ENCODE results near the gene MED12.

Gene MED12

DNA sequence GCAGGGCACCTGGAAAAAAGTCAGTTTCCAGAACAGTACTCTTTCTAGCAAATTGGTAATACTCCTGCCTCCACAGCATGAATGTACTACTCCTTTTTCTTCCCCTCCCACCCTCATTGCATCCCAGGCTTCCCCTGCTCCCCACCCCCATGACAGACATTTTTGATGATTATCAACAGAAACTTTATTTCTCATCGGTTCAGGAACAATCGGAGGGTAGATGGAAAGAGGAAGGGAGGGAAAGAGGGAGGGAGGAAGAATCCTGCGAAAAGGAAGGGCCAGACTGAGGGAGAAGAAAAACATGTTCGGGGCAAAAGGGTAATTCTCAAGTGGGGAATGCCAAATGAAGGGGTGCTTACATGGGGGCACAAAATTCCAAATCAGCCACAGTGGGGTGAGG lies 11.2 kb upstream of the MED12 start:
- no peak for DNase-seq (ENCODE audit: low read depth in 2 of 2)

DNA sequence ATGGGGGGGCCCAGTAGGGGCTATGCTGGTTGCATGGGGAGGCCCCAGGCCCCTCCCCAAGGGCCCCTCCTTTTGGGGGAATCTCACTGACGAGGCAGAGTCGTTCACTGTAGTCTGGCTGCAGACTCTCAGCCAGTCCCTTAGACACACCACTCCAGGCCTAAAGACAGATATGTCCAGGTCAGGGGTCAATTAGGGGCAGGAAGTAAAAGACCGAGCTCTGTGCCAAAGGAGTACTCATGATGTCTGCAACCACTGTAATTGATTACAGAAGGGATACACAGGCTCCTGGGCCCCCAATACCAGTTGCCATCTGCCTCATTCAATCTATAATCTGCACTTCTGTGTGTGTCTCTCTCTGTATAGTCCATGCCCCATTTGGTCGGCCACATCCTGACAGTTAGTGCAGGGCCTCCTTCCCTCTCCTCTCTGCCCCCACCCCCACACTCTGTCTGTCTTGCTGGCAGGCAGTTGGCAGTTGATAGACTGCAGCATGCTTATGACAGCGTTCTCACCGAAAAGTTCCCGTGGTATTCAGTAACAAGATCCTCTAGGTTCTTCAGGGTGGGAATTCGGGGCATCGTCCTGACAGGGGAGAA lies 10.5 kb upstream of the MED12 start:
- no peak for DNase-seq (ENCODE audit: low read depth in 2 of 2)

DNA sequence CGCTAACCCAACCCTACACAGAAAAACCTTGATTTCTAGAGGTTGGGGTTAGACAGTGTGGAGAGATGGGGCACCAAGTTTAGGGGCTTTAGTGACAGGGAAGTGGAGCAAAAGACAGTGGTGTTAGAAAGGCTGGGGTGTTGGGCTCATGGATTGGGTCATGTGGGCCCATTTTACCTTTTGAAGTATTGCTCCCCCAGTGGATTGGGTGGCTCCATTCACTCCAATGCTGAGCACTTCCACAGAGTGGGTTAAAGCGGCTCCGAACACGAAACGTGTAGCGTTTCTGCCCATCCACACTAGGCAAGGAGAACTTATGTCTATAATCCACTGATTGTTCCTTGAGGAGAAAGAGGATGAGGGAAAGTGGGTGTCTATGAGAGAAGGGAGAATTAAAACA lies 9.3 kb upstream of the MED12 start:
- no peak for DNase-seq (ENCODE audit: low read depth in 2 of 2)

DNA sequence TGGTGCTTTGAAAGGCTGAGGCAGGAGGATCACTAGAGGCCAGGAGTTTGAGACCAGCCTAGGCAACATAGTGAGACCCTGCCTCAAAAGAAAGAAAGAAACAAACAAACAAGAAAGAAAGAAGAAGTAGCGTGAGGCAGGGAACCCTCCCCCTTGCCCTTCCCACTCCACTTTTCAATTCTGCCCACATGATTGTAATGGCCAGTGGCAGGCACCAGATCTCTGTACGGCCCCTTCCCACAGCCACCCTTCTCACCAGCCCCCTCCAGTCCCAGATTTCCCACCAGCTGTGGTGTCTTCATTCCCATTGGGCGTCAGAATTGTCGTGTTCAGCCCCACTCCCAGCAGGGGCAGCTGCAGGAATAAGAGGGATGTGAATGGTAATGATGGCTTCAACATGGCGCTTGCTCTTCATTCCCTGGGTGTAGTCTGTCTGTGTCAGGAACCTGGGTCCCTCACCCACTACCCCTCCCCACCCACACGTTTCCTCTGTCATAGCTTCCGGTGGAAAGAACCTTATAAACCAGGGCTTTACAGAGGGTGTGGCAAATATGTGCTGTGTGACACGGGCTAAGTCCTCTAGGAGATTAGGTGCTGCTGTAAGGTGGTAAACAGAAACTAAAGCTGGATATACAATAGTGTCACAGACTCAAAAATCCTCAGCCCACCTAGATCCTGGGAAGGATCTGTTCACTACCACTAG lies 7.1 kb upstream of the MED12 start, which contains the start of gene IL2RG:
TSS of gene IL2RG (minus strand) at position 437 of the 703 bp plus-strand sequence. CDS start at position 399, 38 bp downstream.
- DNase-seq (ENCODE audit: low read depth in 2 of 2) = peak; percentile 50 to 54

DNA sequence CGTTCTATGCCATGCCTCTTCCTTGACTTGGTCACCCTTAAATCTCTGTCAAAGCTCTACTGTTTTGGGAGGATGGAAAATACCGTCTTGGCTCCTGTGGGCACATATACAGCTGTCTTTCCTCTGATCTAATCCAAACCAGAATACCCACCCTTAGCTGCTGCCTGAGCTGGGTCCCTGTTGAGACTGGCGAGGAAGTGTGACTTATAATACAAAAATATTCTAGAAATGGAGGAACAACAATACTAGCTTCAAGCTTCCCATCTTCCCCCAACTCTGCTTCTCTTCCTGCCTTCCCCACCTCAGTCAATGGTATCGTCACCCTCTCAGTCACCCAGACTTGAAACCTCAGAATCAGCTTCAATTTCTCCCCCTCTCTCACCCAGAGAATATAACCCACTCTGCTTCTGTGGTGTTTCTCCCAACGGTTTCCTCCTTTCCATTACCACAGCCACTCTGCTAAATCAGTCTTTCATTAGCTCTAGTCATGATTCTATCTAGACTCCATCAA lies 6.4 kb upstream of the MED12 start:
- DNase-seq (ENCODE audit: low read depth in 2 of 2) = no peak

DNA sequence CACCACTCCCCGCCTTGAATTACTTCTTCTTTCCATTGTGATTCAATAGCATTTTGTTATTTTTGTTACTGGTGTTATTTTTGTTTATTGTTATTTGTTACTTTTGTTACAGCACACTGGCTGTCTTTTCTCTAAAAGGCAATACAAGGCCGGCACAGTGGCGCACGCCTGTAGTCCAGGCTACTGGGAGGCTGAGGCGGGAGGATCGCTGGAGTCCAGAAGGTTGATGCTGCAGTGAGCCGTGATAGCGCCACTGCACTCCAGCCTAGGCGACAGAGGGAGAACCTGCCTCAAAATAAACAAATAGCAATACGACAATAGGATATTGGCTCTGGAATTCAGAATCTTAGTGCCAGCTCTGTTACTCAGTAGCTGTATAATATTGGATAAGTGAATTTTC lies 1.0 kb upstream of the MED12 start:
- DNase-seq (ENCODE audit: low read depth in 2 of 2) = no peak

DNA sequence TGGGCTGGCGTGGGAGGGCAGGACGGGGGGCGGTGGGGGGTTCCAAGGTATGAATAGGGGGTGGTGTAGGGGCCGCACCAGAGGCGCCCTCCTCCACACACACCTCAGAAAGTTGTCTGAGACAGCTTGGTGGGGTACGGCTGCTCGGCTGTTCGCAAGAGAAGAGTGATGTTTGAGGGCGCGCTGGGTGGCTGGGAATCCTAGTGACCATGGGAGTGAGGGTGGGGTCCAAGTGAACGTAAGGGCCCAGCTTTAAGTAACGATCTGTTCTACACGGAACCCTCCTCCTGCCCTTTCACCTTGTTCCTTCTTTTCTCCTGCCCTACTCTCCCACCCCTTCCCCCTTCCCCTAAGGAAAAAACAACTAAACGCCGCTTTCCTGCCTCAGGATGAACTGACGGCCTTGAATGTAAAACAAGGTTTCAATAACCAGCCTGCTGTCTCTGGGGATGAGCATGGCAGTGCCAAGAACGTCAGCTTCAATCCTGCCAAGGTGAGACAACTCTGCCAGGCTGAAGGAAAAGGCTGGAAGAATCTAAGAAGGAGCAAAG lies 664 bp downstream of the MED12 start:
- no peak for DNase-seq (ENCODE audit: low read depth in 2 of 2)

DNA sequence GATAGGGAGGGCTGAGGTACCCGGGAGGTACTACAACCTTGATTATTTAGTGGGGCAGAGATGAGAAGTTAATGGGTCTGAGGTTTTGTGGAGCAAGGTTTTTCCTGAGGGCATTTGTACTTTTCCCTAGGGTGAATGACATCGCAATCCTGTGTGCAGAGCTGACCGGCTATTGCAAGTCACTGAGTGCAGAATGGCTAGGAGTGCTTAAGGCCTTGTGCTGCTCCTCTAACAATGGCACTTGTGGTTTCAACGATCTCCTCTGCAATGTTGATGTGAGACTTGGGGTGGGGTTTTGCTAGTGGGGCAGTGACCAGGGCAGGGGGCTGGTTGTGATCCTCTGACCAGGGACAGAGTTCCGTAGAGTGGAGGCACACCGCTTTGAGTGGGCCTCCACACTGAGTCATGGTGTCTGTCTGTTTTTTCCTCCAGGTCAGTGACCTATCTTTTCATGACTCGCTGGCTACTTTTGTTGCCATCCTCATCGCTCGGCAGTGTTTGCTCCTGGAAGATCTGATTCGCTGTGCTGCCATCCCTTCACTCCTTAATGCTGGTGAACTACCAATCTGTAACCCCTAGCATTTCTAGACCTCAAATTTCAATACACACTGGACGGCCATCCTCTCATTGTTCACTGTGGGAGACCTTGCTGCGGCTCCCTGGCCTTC lies 9.9 kb downstream of the MED12 start:
- no peak for DNase-seq (ENCODE audit: low read depth in 2 of 2)

DNA sequence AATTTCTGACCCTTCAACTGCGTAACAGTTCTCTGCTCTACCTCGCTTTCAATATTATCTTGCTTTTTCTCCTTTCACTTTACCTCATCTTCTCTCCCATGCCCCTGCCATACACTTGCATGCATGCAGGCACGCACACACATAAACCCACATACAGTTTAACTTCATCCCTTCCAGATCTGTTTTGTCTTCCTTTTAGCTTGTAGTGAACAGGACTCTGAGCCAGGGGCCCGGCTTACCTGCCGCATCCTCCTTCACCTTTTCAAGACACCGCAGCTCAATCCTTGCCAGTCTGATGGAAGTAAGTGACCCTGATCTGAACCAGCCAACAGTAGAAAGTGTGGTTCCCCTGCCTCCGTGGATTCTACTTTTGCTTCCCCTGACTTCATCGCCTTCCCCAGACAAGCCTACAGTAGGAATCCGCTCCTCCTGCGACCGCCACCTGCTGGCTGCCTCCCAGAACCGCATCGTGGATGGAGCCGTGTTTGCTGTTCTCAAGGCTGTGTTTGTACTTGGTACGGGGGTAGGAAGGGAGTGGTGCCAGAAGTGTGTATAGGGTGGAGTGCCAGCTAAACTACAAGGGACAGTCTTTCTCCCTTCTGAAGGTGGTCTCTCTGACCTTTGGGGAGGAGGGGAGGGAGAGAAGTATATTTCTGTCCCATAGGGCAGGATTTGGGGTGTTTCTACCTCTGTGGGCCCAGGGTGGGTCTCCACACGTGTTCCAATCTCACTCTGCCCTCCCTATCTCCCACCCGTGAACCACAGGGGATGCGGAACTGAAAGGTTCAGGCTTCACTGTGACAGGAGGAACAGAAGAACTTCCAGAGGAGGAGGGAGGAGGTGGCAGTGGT lies 10.7 kb downstream of the MED12 start:
- DNase-seq (ENCODE audit: low read depth in 2 of 2) = peak; percentile 42 to 57

DNA sequence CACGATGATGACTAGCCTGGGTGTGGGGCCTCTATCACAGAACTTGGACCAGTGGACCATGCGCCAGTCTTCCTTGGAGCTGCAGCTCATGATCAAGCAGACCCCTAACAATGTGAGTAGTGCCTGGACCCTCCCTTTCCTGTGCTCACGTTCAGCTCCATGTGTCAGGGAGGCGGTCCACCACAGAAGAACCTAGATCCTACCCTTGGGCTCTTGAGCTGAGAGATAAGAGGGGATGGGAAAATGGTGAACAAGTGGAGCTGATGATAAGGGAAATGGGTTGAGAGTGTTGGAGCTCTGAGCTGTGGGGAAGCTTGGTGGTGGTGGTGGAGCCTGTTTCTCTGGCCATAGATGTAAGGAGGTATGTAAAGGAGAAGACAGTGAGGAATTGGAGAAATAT lies 13.1 kb downstream of the MED12 start:
- no peak for DNase-seq (ENCODE audit: low read depth in 2 of 2)

DNA sequence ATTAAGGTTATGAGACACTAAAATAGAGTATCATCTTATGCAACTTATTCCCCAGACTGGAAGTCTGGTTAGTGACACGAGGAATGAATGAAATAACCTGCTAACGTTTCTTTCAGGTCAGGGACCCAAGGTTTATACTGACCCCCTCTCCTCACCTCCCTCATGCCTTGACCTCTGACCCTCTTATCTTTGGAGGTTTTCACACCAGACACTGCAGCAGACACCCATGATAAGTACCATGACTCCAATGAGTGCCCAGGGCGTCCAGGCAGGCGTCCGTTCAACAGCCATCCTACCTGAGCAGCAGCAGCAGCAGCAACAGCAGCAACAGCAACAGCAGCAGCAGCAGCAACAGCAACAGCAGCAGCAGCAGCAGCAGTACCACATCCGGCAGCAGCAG lies 22.0 kb downstream of the MED12 start:
- no peak for DNase-seq (ENCODE audit: low read depth in 2 of 2)

DNA sequence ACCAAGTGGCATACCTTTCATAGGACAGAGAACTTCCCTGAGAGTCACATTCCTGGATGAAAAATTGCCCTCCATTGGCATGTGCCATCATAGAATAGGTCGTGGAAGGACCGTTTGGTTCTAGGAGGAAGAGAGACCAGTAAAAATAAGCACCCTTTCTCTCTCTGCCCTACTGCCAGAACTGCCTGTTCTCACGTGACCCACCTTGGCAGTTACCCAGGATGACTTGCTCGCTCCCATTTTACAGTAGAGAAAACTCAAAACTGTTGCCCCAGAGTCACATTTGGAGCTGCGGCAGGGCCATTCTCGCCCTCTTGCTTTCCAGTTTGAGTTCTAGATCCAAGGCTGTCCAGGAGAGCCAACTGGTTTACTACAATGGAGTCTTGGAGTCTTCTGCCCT lies 25.1 kb downstream of the MED12 start:
- no peak for DNase-seq (ENCODE audit: low read depth in 2 of 2)

DNA sequence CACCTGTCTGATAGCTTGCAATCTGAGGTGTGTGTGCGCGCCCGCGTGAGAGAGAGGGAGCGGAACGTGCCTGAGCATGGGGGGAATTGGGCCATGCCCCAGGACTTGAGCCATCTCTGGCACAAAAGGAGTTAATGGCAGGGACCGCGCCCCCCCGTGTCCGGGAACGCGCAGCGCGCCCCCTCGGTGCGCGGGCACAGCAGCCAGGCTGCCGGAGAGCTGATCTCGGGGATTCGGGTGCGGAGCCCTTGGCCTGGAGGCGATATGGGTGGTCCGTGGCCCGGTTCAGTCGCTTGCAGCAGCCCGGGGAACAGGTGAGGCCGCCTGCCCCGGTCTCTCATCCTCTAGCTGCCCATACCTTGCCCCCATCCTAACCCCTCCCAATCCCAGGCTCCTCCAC lies 26.3 kb downstream of the MED12 start, which contains the start of gene NLGN3:
TSS of gene NLGN3 (plus strand) at position 191 of the 400 bp plus-strand sequence. CDS start 2,909 bp downstream, outside the sequence.
- no peak for DNase-seq (ENCODE audit: low read depth in 2 of 2)

DNA sequence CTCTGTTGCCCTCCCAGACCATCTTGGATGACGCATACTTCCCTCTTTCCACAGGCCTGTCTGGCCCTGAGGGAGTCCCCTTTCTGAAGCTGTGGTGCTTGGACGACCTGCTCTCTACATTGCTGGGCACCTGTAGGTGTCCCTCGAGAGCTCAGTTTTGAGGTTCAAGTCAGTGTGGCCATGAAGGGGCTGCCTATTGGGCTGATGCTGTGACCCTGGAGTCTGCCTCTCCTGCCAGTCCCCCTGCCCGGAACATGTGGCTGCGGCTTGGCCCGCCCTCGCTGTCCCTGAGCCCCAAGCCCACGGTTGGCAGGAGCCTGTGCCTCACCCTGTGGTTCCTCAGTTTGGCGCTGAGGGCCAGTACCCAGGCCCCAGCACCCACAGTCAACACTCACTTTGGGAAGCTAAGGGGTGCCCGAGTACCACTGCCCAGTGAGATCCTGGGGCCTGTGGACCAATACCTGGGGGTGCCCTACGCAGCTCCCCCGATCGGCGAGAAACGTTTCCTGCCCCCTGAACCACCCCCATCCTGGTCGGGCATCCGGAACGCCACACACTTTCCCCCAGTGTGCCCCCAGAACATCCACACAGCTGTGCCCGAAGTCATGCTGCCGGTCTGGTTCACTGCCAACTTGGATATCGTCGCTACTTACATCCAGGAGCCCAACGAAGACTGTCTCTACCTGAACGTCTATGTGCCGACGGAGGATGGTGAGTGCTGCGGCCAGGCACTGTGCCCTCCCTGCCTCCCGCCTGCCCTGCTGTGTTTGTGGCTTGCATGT lies 29.3 kb downstream of the MED12 start:
- no peak for DNase-seq (ENCODE audit: low read depth in 2 of 2)

DNA sequence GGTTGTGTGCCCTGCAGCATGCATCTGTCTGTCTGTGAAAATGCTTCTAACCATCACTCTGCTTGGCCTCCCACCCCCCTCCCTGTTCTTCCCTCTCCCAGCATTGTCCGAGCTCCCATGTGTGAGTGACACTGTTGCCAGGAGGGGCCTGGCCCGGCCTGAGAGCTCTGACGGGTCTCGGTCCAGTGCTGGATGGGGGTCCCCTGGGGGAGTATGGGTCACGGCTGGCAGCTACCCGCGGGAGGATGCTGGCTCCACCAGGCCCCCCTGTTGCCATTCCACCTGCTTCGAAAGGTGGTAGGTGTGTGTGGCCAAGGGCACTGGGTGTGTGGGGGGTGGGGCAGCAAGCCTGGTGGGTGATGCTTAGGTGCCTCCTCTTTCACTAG lies 29.9 kb downstream of the MED12 start:
- DNase-seq (ENCODE audit: low read depth in 2 of 2) = no peak

DNA sequence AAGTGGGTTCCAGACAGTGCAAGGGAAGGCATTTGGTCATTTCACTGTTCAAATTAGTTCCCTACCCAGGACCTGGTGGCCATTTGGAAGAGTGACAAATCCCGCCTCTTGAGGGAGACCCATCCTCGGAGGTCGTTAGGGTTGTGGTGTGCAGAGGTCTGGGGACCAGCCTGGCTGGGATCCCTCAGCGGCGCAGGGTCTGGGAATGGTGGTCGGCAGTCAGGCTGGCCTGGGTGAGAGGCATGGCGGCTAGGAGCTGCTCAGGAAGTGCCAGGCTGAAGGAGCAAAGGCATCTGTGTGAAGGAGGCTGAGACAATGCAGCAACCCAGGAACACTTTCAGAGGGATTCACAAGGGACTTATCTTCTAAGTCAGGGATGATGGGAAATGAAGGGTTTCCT lies 33.0 kb downstream of the MED12 start:
- no peak for DNase-seq (ENCODE audit: low read depth in 2 of 2)

DNA sequence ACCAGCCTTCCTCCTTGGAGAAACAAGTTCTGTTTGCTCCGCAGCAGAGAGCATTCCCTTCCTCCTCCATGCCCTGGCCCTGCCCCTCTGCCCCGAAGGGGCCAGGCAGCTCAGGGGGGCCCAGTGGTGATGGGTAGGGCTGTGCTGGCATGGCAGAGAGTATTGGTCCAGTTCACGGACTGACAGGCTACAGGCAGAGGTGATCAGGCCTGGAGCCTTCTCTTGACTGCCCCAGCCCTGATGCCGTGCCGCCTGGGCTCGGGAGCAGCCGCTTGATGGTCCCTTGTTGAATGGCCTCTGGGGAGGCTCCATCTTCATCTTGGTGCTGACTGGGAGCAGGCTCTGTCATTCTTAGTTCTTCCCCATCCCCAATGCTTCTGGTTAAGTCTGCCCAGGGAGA lies 35.8 kb downstream of the MED12 start:
- DNase-seq (ENCODE audit: low read depth in 2 of 2) = no peak

DNA sequence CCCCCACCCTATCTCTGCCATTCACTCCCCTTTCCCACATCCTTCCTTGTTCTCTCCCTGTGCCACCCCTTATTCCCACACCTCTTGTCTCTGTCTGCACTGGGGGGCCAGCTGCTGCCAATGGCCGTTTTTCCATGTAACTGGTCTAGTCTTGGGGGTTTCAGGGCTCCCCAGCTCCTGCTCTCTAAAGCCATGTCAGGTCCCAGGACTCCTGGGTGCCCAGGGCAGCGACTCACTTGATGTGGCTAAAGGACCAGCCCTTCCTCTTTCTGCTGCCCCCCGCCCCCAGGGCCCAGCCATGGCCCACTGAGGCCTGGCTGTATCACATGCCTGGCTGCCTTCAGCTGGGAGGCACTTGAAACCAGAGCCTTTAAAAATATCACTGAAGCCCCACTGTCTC lies 36.2 kb downstream of the MED12 start:
- no peak for DNase-seq (ENCODE audit: low read depth in 2 of 2)

DNA sequence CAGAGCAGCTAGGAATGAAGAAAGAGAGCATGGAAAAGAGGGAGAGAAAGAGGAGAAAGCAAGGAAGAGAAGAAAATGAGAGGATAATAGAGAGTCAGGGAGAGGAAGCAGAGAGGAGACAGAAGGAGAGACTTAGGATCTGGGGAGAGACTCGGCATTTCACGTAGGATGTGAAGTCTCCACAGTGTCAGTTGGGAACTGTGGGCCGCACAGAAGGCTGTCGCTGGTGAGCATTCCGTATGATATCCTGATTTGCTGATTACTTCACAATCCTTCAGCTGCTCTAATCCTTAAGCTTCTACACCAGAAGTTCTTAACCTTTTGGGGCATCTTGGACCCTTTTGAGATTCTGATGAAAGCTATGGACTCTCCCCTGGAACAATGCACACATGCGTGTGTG lies 40.2 kb downstream of the MED12 start:
- DNase-seq (ENCODE audit: low read depth in 2 of 2) = no peak

DNA sequence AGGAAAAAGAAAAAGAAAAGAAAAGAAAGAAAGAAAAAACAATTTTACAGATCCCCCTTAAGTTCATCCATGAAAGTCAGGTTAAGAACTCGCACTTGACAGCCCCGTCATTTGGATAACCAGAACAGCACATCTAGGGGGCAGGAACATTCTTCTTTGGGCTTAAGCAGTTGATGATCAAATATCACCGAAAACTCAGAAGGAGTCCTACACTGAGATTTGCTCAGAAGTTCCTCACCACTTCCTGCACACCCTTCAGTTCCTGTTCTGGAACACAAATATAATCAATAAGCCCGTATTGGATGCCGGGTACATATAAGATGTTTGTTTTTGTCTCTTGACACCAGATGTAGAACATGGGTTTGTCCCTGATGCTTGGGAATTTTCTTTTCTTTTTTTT lies 40.9 kb downstream of the MED12 start:
- DNase-seq (ENCODE audit: low read depth in 2 of 2) = no peak

DNA sequence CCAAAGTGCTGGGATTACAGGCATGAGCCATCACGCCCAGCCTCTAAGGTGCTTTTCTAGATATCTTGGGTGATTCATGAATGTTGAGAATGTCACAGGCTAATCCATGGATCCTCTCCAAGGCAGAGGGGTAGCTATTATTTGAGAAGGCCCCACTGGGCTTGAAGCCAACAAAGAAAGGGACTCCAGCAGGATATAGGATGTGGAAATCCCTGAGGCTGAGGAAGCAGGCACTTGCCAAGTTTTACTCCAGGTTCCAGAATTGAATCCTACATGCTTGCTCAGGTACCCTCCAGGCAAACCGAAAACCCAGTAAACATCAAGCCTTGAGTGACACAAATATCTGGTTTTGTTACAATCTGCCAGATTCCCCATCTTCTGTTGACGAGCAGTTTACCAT lies 42.1 kb downstream of the MED12 start:
- no peak for DNase-seq (ENCODE audit: low read depth in 2 of 2)
